ENCODE data around the gene C17orf58. TPM values are rescaled to one million over a fixed set of nuclear protein-coding genes. Genes with fewer than 3 reads are reported as not detected.

Gene C17orf58
- total RNA-seq, 1 experiment from 2014 or later, result 14.4 TPM

DNA sequence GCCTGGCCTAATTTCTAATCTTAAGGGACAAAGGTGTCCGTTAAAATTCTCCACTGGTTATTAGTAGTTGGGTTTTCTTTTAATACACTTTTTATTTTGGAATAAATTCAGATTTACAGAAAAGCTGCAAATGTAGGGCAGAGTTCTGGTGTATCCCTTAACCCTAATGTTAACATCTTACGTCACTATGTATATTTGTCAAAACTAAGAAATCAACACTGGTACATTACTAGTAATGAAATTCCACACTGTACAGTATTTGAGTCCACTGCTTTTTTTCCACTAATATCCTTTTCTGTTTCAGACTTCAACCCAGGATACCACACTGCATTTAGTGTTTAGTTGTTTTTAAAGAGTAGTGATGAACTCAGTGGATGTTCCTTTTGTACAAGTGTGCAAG is 20.6 kb upstream of the C17orf58 start:
- DNase-seq, result no peak
- Mint-ChIP-seq H3K9me3 (ENCODE audit: unreplicated experiment) (no peaks in the 10 kb centered on the region), H3K36me3 (ENCODE audit: insufficient read depth, unreplicated experiment) (peaks cover 18% of the 10 kb centered on the region), H3K4me1 (ENCODE audit: low read depth, unreplicated experiment) (peaks cover 9% of the 10 kb centered on the region), H3K4me3 (ENCODE audit: unreplicated experiment) (no peak overlapping the region), H3K27ac (ENCODE audit: unreplicated experiment) (no peak overlapping the region), H3K27me3 (ENCODE audit: insufficient read depth, unreplicated experiment) (peaks cover 3% of the 10 kb centered on the region)
- BruUV-seq (replicated peaks), result no TSS peak
- H3K4me1 ChIP-seq, result 0 out of 2 replicates have a peak, but pooled peaks cover 4% of the 10 kb centered on the region
- no peak overlapping the region for H3K4me3 ChIP-seq (ENCODE audit: low read depth, low read length)
- POLR2A ChIA-PET, result no interaction called here
- TF ChIP-seq, protein P1, sequence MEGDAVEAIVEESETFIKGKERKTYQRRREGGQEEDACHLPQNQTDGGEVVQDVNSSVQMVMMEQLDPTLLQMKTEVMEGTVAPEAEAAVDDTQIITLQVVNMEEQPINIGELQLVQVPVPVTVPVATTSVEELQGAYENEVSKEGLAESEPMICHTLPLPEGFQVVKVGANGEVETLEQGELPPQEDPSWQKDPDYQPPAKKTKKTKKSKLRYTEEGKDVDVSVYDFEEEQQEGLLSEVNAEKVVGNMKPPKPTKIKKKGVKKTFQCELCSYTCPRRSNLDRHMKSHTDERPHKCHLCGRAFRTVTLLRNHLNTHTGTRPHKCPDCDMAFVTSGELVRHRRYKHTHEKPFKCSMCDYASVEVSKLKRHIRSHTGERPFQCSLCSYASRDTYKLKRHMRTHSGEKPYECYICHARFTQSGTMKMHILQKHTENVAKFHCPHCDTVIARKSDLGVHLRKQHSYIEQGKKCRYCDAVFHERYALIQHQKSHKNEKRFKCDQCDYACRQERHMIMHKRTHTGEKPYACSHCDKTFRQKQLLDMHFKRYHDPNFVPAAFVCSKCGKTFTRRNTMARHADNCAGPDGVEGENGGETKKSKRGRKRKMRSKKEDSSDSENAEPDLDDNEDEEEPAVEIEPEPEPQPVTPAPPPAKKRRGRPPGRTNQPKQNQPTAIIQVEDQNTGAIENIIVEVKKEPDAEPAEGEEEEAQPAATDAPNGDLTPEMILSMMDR (IDR thresholded peaks at IDR 0.05; ENCODE audit: insufficient read depth in 1 of 2, low read depth in 1 of 2, low read length in 1 of 2, severe bottlenecking in 1 of 2, unreplicated experiment in 1 of 2), result no peak
- no peaks in the 10 kb centered on the region for H3K9me3 ChIP-seq
- no peaks in the 10 kb centered on the region for H3K36me3 ChIP-seq (ENCODE audit: control insufficient read depth, insufficient read depth, low read length)
- no peaks in the 10 kb centered on the region for H3K27me3 ChIP-seq (replicated peaks; ENCODE audit: control insufficient read depth, insufficient read depth, low read length)
- CTCF ChIA-PET, result no interaction called here
- intact Hi-C loops (cut with micrococcal nuclease; ENCODE audit: unreplicated experiment), result no loop called here

DNA sequence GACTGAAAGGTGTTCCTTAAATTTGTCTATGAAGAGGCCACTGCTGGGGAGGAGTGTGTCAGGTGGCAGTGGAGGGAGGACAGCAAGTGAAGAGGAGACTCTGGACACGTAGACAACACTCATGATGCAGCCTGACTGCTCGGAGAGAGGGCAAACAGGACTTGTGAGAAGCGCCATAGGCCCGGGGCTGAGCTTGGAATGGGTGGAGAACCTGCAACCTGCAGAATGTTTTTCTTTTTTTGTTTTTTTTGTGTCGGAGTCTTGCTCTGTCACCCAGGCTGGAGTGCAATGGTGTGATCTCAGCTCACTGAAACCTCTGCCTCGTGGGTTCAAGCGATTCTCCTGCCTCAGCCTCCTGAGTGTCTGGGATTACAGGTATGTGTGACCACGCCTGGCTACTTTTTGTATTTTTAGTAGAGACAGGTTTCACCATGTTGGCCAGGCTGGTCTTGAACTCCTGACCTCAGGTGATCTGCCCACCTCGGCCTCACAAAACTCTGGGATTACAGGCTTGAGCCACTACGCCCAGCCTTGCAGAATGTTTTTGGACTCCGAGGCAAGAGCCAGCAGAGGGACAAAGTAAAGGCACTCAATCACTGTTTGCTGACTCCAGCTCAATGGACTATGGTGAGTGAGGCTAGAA is 18.9 kb upstream of the C17orf58 start:
- Mint-ChIP-seq H3K4me3 (ENCODE audit: unreplicated experiment) (no peak overlapping the region), H3K9me3 (ENCODE audit: unreplicated experiment) (no peaks in the 10 kb centered on the region), H3K4me1 (ENCODE audit: low read depth, unreplicated experiment) (peaks cover 15% of the 10 kb centered on the region), H3K27me3 (ENCODE audit: insufficient read depth, unreplicated experiment) (peaks cover 3% of the 10 kb centered on the region), H3K36me3 (ENCODE audit: insufficient read depth, unreplicated experiment) (peaks cover 11% of the 10 kb centered on the region), H3K27ac (ENCODE audit: unreplicated experiment) (no peak overlapping the region)
- Histone ChIP-seq H3K27me3 (replicated peaks; ENCODE audit: control insufficient read depth, insufficient read depth, low read length) (no peaks in the 10 kb centered on the region), H3K36me3 (ENCODE audit: control insufficient read depth, insufficient read depth, low read length) (no peaks in the 10 kb centered on the region), H3K4me3 (ENCODE audit: low read depth, low read length) (no peak overlapping the region), H3K4me1 (no peaks in the 10 kb centered on the region), H3K9me3 (no peaks in the 10 kb centered on the region)
- intact Hi-C loops (cut with micrococcal nuclease; ENCODE audit: unreplicated experiment), result no loop called here
- BruUV-seq (replicated peaks), result no TSS peak
- DNase-seq, result no peak
- POLR2A ChIA-PET, result no interaction called here
- TF ChIP-seq, protein P1 (IDR thresholded peaks at IDR 0.05; ENCODE audit: insufficient read depth in 1 of 2, low read depth in 1 of 2, low read length in 1 of 2, severe bottlenecking in 1 of 2, unreplicated experiment in 1 of 2), result no peak
- CTCF ChIA-PET, result interaction anchor here (0.6 kb wide), 1 partner anchor 431 kb away, joined by 3 read pairs; no protein-coding TSS in a partner anchor

DNA sequence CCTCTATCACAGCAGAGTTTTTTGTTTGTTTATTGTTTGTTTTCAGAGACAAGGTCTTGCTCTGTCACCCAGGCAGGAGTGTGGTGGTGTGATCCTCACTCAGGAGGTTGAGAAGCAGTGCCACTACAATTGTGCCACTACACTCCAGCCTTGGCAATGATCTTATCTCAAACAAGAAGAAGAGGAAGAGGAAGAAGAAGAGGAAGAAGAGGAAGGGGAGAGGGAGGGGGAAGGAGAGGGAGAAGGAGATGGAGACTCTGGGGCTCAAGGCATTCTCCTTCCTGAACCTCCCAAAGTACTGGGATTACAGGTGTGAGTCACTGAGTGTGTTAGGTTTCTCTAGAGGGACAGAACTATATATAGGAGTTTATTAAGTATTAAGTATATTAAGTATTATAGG is 17.1 kb upstream of the C17orf58 start:
- no peak overlapping the region for H3K4me3 ChIP-seq (ENCODE audit: low read depth, low read length)
- H3K9me3 ChIP-seq, result no peaks in the 10 kb centered on the region
- ChIA-PET CTCF (interaction anchor here (0.6 kb wide), 1 partner anchor 316 kb away, joined by 3 read pairs; no protein-coding TSS in a partner anchor), POLR2A (no interaction called here)
- H3K27ac Mint-ChIP-seq (ENCODE audit: unreplicated experiment), result no peak overlapping the region
- no peaks in the 10 kb centered on the region for H3K27me3 ChIP-seq (replicated peaks; ENCODE audit: control insufficient read depth, insufficient read depth, low read length)
- TF ChIP-seq, protein P1 (IDR thresholded peaks at IDR 0.05; ENCODE audit: insufficient read depth in 1 of 2, low read depth in 1 of 2, low read length in 1 of 2, severe bottlenecking in 1 of 2, unreplicated experiment in 1 of 2), result no peak
- no peaks in the 10 kb centered on the region for H3K36me3 ChIP-seq (ENCODE audit: control insufficient read depth, insufficient read depth, low read length)
- no peaks in the 10 kb centered on the region for H3K9me3 Mint-ChIP-seq (ENCODE audit: unreplicated experiment)
- no TSS peak for BruUV-seq (replicated peaks)
- no peaks in the 10 kb centered on the region for H3K27me3 Mint-ChIP-seq (ENCODE audit: insufficient read depth, unreplicated experiment)
- H3K4me3 Mint-ChIP-seq (ENCODE audit: unreplicated experiment), result no peak overlapping the region
- intact Hi-C loops (cut with micrococcal nuclease; ENCODE audit: unreplicated experiment), result no loop called here
- DNase-seq, result no peak
- peaks cover 6% of the 10 kb centered on the region for H3K4me1 Mint-ChIP-seq (ENCODE audit: low read depth, unreplicated experiment)
- H3K36me3 Mint-ChIP-seq (ENCODE audit: insufficient read depth, unreplicated experiment), result no peaks in the 10 kb centered on the region
- H3K4me1 ChIP-seq, result no peaks in the 10 kb centered on the region

Measured in Caco-2 (cell line).